Esophagus muscularis mucosa (tissue), 4 donors: ENCODE results near the gene ALDOA. TPM values are rescaled to one million over a fixed set of nuclear protein-coding genes. Genes with fewer than 3 reads are reported as not detected.
"Not testable (repeated sequence)": the region's sequence is repeated elsewhere in the genome, so short reads cannot be mapped to it uniquely, and the experiment has no call there.

Experiments
- DNase-seq: peaks from one replicate; pipeline ENCODE4 v3.0.0-alpha.2; 2017; ENCODE audit errors: extremely low spot score
- H3K27ac ChIP-seq, 4 donors: fragments of 200-600 bp; sonication (generic); replicated peaks in 1 of 4; 1 replicate in 3 of 4; 2 replicates in 1 of 4; pipeline ENCODE4 v1.5.1; 2016 to 2019; ENCODE audit warnings: mild to moderate bottlenecking in 1 of 4
- H3K27me3 ChIP-seq, 4 donors: fragments of 200-600 bp; sonication (generic); one replicate each; pipeline versions ENCODE4 v1.5.1 to v1.6.0; 2016 to 2019
- H3K36me3 ChIP-seq, 4 donors: fragments of 200-600 bp; sonication (generic); one replicate each; pipeline ENCODE4 v1.5.1; 2016 to 2019
- H3K4me1 ChIP-seq, 4 donors: fragments of 200-600 bp; sonication (generic); one replicate each; pipeline ENCODE4 v1.5.1; 2016 to 2019
- H3K4me3 ChIP-seq, 4 donors: fragments of 200-600 bp; sonication (generic); 1 replicate in 2 of 4; 2 replicates in 2 of 4; pipeline ENCODE4 v1.5.1; 2016 to 2019; ENCODE audit warnings: mild to moderate bottlenecking in 4 of 4, moderate library complexity in 1 of 4
- H3K9me3 ChIP-seq, 4 donors: fragments of 200-600 bp; sonication (generic); 1 replicate in 3 of 4; 2 replicates in 1 of 4; pipeline ENCODE4 v1.5.1; 2016 to 2019
- EP300 ChIP-seq: sonication (generic); formaldehyde crosslinking; IDR thresholded peaks from one replicate; pipeline ENCODE4 v1.6.1; 2017; ENCODE audit warnings: antibody characterized with exemption
- POLR2A ChIP-seq: fragments of 450-650 bp; IDR thresholded peaks from one replicate; pipeline ENCODE4 v1.6.1; 2017; ENCODE audit warnings: antibody characterized with exemption, moderate library complexity, mild to moderate bottlenecking, low read depth
- POLR2AphosphoS5 ChIP-seq, 2 donors: sonication (generic); formaldehyde crosslinking; IDR thresholded peaks; one replicate each; pipeline ENCODE4 v1.6.1; 2017; ENCODE audit warnings: antibody characterized with exemption in 2 of 2
- WGBS: methylation state at CpG from one replicate; pipeline ENCODE4 v1.1.5; 2018; 5-methylcytosine and 5-hydroxymethylcytosine counted together
- intact Hi-C: fragments of 100-400 bp; cut with DNase I; formaldehyde crosslinking; loops from one replicate; pipeline ENCODE4 v1.15.1; 2023
- total RNA-seq, 4 donors: library from RNA; depleted of rRNA; stranded (reverse); fragments of >200 nt; gene quantifications; one replicate each; pipeline versions ENCODE4 v1.1.0 to v1.2.1, GENCODE V29; 2016
- TF ChIP-seq, protein P1 (sequence below), 3 experiments: fragments of 200-600 bp in 2 of 3; fragments of 450-650 bp in 1 of 3; sonication (generic) in 2 of 3; IDR thresholded peaks; one replicate each; pipeline ENCODE4 v1.5.1; 2017 to 2019; ENCODE audit warnings: antibody characterized with exemption in 3 of 3, mild to moderate bottlenecking in 2 of 3, moderate library complexity in 1 of 3

The ALDOA gene
- 1,000 to 10,000 TPM; 1,300 to 1,765 (median 1,454) TPM for total RNA-seq

DNA sequence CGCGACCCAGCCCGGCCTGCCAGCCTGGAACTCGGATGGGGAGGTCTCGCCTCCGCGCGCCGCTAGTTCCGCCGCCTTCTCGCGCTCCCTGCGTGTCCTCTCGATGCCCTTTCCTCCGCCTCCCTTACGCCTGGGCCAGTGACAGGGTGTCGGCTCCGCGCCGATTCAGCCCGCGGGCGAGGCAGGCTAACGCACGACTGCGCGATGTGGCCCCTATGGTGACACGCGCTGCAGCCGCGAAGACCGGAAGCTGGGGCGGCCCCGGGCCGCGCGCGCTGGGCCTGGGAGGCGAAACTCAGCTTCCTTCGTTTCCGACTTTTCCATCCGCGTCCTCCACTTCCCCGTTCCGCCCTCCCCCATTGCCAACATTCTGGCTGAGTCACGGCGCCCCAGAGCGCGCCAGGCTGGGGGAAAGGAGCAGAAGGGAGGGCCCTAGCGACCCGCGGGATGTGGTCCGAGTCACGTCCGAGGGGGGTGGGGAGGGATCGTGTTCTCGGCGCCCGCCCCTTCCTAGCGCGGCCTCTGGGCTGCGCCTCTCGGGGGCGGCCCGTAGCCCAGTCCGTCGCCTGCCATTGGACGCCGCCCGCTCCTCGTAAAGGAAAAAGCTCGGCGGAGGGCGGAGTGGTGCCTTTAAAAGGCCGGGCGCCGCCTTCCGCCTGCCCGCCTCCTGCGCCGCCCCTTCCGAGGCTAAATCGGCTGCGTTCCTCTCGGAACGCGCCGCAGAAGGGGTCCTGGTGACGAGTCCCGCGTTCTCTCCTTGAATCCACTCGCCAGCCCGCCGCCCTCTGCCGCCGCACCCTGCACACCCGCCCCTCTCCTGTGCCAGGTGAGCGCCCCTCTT lies at the start of gene ALDOA:
Gene ALDOA (plus strand): TSS at position 659 of the 841 bp plus-strand sequence. CDS start 1,138 bp downstream, outside the sequence.
- H3K27ac ChIP-seq = peak within 1 kb of the TSS; percentile 98 to 100 (median 99)
- peak within 1 kb of the TSS; percentile 75 to 99 (median 92) for H3K4me3 ChIP-seq
- under 1% methylated on average over 22 of the region's 99 CpGs for WGBS
- H3K27me3 ChIP-seq = no peaks in the 10 kb centered on the region
- H3K36me3 ChIP-seq = peaks cover 28 to 37% (median 34%) of the 10 kb centered on the region in 4 donors
- TF ChIP-seq, protein P1, sequence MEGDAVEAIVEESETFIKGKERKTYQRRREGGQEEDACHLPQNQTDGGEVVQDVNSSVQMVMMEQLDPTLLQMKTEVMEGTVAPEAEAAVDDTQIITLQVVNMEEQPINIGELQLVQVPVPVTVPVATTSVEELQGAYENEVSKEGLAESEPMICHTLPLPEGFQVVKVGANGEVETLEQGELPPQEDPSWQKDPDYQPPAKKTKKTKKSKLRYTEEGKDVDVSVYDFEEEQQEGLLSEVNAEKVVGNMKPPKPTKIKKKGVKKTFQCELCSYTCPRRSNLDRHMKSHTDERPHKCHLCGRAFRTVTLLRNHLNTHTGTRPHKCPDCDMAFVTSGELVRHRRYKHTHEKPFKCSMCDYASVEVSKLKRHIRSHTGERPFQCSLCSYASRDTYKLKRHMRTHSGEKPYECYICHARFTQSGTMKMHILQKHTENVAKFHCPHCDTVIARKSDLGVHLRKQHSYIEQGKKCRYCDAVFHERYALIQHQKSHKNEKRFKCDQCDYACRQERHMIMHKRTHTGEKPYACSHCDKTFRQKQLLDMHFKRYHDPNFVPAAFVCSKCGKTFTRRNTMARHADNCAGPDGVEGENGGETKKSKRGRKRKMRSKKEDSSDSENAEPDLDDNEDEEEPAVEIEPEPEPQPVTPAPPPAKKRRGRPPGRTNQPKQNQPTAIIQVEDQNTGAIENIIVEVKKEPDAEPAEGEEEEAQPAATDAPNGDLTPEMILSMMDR (IDR thresholded peaks at IDR 0.05) = no peak
- TF ChIP-seq EP300 (no peak), POLR2AphosphoS5 (IDR thresholded peaks at IDR 0.05) (peak; percentile 94 to 99), POLR2A (peak; percentile 98)
- peaks cover 52 to 72% (median 70%) of the 10 kb centered on the region in 4 donors for H3K4me1 ChIP-seq
- DNase-seq = peak; percentile 99
- intact Hi-C loops = no loop called here
- no peaks in the 10 kb centered on the region for H3K9me3 ChIP-seq

DNA sequence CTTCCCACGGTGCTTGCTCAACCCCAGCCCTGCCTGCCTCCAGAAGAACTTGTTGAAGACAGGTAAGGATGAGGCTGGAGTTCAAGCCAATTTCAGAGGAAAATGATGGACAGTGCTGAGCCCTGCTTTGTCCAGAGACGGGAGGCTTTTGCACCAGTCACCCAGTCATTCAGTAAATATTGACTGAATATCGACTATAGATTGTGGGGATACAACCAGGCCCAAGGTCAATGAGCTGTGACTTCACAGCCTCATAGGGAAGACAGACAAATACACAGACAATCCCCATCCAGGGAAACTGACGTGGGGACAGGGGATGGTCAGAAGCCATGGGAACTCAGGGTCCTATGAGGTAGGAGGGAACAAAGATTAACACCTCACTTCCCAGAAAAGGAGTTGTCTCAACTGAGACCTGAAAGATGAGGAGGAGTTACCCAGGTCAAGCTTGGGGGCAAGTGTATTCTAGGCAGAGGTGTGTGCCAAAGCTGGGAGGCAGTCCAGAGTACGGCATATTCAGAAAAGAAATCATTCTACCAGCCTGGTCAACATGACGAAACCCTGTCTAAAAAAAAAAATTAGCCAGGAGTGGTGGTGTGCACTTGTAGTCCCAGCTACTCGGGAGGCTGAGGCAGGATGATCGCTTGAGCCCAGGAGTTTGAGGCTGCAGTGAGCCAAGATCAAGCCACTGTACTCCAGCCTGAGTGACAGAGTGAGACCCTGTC lies 48.8 kb upstream of the ALDOA start:
- Histone ChIP-seq H3K4me1 (peaks cover 6 to 13% (median 12%) of the 10 kb centered on the region in 4 donors), H3K4me3 (no peak overlapping the region), H3K36me3 (no peaks in the 10 kb centered on the region), H3K9me3 (no peaks in the 10 kb centered on the region), H3K27me3 (peaks cover 2 to 13% (median 7%) of the 10 kb centered on the region in 4 donors), H3K27ac (no peak overlapping the region)
- DNase-seq = no peak
- WGBS = 68% methylated on average over 8 of the region's 8 CpGs
- TF ChIP-seq, protein P1 (IDR thresholded peaks at IDR 0.05) = no peak
- TF ChIP-seq POLR2A = no peak
- no peak for TF ChIP-seq EP300
- no peak for TF ChIP-seq POLR2AphosphoS5 (IDR thresholded peaks at IDR 0.05)
- intact Hi-C loops = no loop called here

DNA sequence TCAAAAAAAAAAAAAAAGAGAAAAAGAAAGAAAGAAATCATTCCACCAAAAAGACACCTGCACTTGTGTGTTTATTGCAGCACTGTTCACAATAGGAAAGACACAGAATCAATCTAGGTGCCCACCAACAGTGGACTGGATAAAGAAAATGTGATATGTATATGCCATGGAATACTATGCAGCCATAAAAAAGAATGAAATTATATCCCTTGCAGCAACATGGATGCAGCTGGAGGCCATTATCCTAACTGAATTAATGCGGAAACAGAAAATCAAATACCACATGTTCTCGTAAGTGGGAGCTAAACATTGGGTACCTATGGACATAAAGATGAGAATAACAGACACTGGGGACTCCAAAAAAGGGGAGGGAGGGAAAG lies 48.3 kb upstream of the ALDOA start:
- H3K4me3 ChIP-seq = no peak overlapping the region
- TF ChIP-seq POLR2A (no peak), EP300 (no peak), POLR2AphosphoS5 (IDR thresholded peaks at IDR 0.05) (no peak)
- TF ChIP-seq, protein P1 (IDR thresholded peaks at IDR 0.05) = no peak
- H3K27ac ChIP-seq = no peak overlapping the region
- no peaks in the 10 kb centered on the region for H3K36me3 ChIP-seq
- H3K27me3 ChIP-seq = peaks cover 0 to 7% (median 1%) of the 10 kb centered on the region in 4 donors
- intact Hi-C loops = no loop called here
- H3K9me3 ChIP-seq = no peaks in the 10 kb centered on the region
- 91% methylated on average over 2 of the region's 2 CpGs for WGBS
- no peak for DNase-seq
- peaks cover 6 to 14% (median 13%) of the 10 kb centered on the region in 4 donors for H3K4me1 ChIP-seq

DNA sequence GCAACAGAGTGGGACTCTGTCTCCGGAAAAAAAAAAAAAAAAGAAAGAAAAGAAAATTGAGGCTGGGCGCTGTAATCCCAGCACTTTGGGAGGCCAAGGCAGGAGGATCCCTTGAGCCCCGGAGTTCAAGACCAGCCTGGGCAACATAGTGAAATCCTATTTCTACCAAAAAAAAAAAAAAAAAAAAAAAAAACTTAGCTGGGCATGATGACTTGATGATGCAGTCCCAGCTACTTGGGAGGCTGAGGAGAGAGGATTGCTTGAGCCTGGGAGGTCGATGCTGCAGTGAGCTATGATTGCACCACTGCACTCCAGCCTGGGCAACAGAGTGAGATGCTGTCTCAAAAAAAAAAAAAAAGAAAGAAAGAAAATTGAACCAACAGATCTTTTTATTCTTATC lies 47.6 kb upstream of the ALDOA start:
- peaks cover 6 to 14% (median 13%) of the 10 kb centered on the region in 4 donors for H3K4me1 ChIP-seq
- WGBS = 88% methylated on average over 4 of the region's 4 CpGs
- H3K4me3 ChIP-seq, DNase-seq, intact Hi-C loops, H3K9me3 ChIP-seq, H3K27me3 ChIP-seq, H3K27ac ChIP-seq, H3K36me3 ChIP-seq: not testable (repeated sequence)

DNA sequence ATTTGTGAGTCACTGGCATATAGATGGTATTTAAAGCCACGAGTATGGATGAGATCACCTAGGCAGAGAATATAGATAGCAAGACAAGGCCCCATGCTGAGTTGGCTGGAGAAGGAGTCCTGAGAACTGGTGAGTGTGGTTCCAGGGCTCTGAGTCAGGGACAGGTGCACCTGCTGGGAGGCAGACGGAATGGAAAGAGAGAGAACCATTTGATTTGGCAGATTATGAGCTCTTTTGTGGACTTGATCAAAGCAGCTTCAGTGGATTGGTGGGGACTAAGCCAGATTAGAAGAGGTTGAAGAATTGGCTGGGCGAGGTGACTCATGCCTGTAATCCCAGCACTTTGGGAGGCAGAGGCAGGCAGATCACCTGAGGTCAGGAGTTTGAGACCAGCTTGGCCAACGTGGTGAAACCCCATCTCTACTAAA lies 46.8 kb upstream of the ALDOA start:
- H3K4me3 ChIP-seq = no peak overlapping the region
- no peak overlapping the region for H3K27ac ChIP-seq
- WGBS = 75% methylated on average over 4 of the region's 4 CpGs
- H3K27me3 ChIP-seq = no peaks in the 10 kb centered on the region
- TF ChIP-seq EP300 (no peak), POLR2AphosphoS5 (IDR thresholded peaks at IDR 0.05) (no peak), POLR2A (no peak)
- TF ChIP-seq, protein P1 (IDR thresholded peaks at IDR 0.05) = no peak
- peaks cover 6 to 14% (median 13%) of the 10 kb centered on the region in 4 donors for H3K4me1 ChIP-seq
- intact Hi-C loops = no loop called here
- H3K9me3 ChIP-seq = no peaks in the 10 kb centered on the region
- no peak for DNase-seq
- H3K36me3 ChIP-seq = no peaks in the 10 kb centered on the region
